ENCODE measurements around the gene CERKL. TPM values are rescaled to one million over a fixed set of nuclear protein-coding genes. Genes with fewer than 3 reads are reported as not detected.
"Not testable (repeated sequence)": the region's sequence is repeated elsewhere in the genome, so short reads cannot be mapped to it uniquely, and the experiment has no call there.

CERKL gene, protein sequence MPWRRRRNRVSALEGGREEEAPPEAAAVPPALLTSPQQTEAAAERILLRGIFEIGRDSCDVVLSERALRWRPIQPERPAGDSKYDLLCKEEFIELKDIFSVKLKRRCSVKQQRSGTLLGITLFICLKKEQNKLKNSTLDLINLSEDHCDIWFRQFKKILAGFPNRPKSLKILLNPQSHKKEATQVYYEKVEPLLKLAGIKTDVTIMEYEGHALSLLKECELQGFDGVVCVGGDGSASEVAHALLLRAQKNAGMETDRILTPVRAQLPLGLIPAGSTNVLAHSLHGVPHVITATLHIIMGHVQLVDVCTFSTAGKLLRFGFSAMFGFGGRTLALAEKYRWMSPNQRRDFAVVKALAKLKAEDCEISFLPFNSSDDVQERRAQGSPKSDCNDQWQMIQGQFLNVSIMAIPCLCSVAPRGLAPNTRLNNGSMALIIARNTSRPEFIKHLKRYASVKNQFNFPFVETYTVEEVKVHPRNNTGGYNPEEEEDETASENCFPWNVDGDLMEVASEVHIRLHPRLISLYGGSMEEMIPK
- not detected for total RNA-seq

DNA sequence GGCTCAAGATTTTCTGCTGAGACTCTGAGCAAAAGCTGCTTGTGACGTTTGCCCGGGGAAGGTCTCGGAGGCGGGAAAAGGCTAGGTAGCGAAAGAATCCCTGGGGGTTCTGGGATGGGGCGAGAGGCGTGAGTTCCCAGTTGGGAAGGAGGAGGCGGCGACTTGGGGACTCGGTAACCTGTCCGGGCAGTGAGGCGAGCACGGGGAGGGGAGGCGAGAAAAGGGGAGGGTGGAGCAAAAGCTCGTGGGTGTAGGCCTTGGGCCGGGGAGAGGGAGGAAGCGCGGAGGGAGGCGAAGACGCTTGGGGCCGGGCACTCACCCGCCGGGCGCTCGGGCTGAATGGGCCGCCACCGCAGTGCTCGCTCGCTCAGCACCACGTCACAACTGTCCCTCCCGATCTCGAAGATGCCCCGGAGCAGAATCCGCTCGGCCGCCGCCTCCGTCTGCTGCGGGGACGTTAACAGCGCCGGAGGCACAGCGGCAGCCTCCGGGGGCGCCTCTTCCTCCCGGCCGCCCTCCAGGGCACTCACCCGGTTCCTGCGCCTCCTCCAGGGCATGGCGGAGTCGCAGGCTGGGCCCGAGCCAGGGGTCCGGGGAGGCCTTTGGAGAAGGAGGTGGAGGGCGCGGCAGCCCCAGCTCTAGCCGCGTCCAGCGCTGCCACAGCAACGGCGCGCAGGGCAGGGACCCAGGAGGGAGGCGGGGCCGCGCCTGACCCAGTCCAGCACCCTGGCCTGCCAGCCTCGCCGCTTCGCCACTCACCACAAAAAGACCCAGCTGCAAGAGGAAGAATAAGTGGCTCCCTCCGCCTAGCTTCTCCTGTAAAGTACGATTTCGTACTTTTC is at the start of gene CERKL:
CERKL (minus strand) TSS at position 656 of the 842 bp plus-strand sequence; CDS start at position 557, 99 bp downstream.
- TF ChIP-seq, protein P1, sequence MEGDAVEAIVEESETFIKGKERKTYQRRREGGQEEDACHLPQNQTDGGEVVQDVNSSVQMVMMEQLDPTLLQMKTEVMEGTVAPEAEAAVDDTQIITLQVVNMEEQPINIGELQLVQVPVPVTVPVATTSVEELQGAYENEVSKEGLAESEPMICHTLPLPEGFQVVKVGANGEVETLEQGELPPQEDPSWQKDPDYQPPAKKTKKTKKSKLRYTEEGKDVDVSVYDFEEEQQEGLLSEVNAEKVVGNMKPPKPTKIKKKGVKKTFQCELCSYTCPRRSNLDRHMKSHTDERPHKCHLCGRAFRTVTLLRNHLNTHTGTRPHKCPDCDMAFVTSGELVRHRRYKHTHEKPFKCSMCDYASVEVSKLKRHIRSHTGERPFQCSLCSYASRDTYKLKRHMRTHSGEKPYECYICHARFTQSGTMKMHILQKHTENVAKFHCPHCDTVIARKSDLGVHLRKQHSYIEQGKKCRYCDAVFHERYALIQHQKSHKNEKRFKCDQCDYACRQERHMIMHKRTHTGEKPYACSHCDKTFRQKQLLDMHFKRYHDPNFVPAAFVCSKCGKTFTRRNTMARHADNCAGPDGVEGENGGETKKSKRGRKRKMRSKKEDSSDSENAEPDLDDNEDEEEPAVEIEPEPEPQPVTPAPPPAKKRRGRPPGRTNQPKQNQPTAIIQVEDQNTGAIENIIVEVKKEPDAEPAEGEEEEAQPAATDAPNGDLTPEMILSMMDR (IDR thresholded peaks at IDR 0.05) = no peak
- Histone ChIP-seq H3K36me3 (no peaks in the 10 kb centered on the region), H3K4me1 (peaks cover 0 to 8% of the 10 kb centered on the region in 2 donors), H3K9me3 (no peaks in the 10 kb centered on the region), H3K27ac (no peak within 1 kb of the TSS), H3K27me3 (no peaks in the 10 kb centered on the region), H3K4me3 (peak within 1 kb of the TSS; percentile 35 to 56)
- no peak for DNase-seq (ENCODE audit: low spot score)

DNA sequence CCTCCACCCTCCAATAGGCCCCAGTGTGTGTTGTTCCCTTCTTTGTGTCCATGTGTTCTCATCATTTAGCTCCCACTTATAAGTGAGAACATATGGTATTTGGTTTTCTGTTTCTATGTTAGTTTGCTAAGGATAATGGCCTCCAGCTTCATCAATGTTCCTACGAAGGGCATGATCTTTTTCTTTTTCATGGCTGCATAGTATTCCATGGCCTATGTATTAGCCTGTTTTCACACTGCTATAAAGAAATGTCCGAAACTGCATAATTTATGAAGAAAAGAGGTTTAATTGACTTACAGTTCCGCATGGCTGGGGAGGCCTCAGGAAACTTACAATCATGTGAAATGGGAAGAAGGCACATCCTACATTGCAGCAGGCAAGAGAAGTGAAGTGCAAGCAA is 45.6 kb upstream of the CERKL start:
- not testable (repeated sequence) for H3K36me3 ChIP-seq; H3K4me3 ChIP-seq; H3K9me3 ChIP-seq; H3K4me1 ChIP-seq; H3K27ac ChIP-seq; H3K27me3 ChIP-seq; DNase-seq (ENCODE audit: low spot score)

DNA sequence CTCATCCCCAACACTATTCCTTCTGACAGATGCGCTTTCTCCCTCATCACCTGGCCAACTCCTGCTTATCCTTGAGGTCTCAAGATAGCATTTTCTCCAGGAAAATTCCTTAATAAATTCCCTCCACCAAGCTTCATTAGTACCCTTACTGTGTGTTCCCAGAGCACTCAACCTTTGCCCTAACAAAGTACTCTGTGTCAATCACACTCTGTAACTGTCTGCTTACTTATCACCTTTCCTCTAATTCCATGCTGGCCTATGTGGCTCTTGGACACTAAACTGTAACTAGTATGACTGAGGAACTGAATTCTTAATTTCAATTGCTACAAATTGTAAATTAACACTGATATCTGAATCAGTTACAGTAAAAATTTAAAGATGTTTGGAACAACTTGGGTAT is 41.3 kb upstream of the CERKL start:
- TF ChIP-seq, protein P1 (IDR thresholded peaks at IDR 0.05) = no peak
- no peak overlapping the region for H3K4me3 ChIP-seq
- H3K27ac ChIP-seq = no peak overlapping the region
- no peak for DNase-seq (ENCODE audit: low spot score)
- no peaks in the 10 kb centered on the region for H3K36me3 ChIP-seq
- H3K27me3 ChIP-seq = no peaks in the 10 kb centered on the region
- no peaks in the 10 kb centered on the region for H3K4me1 ChIP-seq
- peaks cover 0 to 4% of the 10 kb centered on the region in 2 donors for H3K9me3 ChIP-seq

DNA sequence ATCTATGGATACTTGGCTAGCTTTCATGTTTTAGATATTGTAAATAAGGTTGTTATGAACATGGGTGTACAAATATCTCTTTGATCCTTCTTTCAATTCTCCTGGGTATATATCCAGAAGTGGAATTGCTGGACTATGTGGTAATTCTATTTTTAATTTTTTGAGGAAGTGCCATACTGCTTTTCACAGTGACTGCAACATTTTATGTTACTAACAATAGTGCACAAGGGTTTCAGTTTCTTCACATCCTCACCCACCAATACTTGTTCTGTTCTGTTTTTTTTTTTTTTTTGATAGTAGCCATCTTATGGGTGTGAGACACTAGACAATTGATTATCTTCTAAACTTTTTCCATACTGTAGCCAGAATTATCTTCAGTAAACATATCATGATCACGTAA is 40.7 kb upstream of the CERKL start:
- Histone ChIP-seq H3K27ac (no peak overlapping the region), H3K9me3 (peaks cover 0 to 3% of the 10 kb centered on the region in 2 donors), H3K4me1 (no peaks in the 10 kb centered on the region), H3K27me3 (no peaks in the 10 kb centered on the region), H3K4me3 (no peak overlapping the region), H3K36me3 (no peaks in the 10 kb centered on the region)
- TF ChIP-seq, protein P1 (IDR thresholded peaks at IDR 0.05) = no peak
- no peak for DNase-seq (ENCODE audit: low spot score)

DNA sequence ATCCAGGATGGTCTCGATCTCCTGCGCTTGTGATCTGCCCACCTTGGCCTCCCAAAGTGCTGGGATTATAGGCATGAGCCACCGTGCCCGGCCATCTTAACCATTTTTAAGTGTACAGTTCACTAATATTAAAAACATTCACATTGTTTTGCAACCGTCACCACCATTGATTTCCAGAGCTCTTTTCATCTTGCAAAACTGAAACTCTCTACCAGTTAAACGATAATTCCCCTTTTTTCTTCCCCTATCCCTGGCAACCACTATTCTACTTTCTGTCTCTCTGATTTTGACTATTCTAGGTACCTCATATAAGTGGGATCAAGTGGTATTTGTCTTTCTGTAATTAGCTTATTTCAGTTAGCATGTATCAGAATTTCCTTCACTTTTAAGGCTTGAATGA is 40.2 kb upstream of the CERKL start:
- H3K4me1 ChIP-seq = no peaks in the 10 kb centered on the region
- H3K27ac ChIP-seq = no peak overlapping the region
- no peaks in the 10 kb centered on the region for H3K9me3 ChIP-seq
- no peak for DNase-seq (ENCODE audit: low spot score)
- H3K4me3 ChIP-seq = no peak overlapping the region
- H3K36me3 ChIP-seq = no peaks in the 10 kb centered on the region
- TF ChIP-seq, protein P1 (IDR thresholded peaks at IDR 0.05) = no peak
- no peaks in the 10 kb centered on the region for H3K27me3 ChIP-seq

DNA sequence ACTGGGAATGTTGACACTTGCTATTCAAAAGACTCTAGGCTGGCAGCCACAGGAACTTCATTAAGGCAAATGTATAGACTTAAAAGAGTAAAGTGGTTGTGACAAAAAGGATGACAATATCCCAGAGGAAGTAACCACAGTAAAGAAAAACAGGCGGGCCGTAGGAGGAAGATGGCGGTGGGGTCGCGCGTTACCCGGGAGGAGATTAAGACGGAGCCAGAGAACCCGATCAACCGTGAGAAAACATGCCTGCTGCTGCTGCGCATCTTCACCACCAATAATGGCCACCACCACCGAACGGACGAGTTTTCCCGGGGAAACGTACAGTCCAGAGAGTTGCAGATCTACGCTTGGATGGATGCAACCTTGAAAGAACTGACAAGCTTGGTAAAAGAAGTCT is 37.4 kb upstream of the CERKL start:
- TF ChIP-seq, protein P1 (IDR thresholded peaks at IDR 0.05) = no peak
- Histone ChIP-seq H3K27me3 (no peaks in the 10 kb centered on the region), H3K9me3 (no peaks in the 10 kb centered on the region), H3K4me1 (no peaks in the 10 kb centered on the region), H3K4me3 (no peak overlapping the region), H3K36me3 (no peaks in the 10 kb centered on the region), H3K27ac (no peak overlapping the region)
- DNase-seq (ENCODE audit: low spot score) = no peak

Data from right atrium auricular region (tissue), 2 donors.